Keratinocyte (primary cell): ENCODE data around the gene CHMP2B.

Source experiments
- CTCF ChIP-seq, 3 experiments: IDR thresholded peaks in 1 of 3; conservative IDR thresholded peaks in 1 of 3; optimal IDR thresholded peaks in 1 of 3; 2 replicates in 2 of 3; 3 replicates in 1 of 3; pipeline versions ENCODE3 to v1.5.1; 2011; ENCODE audit warnings: low read length in 3 of 3, mild to moderate bottlenecking in 3 of 3, moderate library complexity in 2 of 3, control low read depth in 1 of 3, inconsistent platforms in 1 of 3; ENCODE audit not compliant: insufficient read depth in 2 of 3; ENCODE audit errors: extremely low read depth in 1 of 3
- EZH2 ChIP-seq: IDR thresholded peaks from one replicate; pipeline ENCODE4 v1.6.1; 2012; ENCODE audit warnings: inconsistent platforms, mild to moderate bottlenecking, low read length, moderate library complexity

GRCh38 chr3:87270908-87271700 is 44.0 kb downstream of the CHMP2B start:
- no peak for TF ChIP-seq EZH2
- TF ChIP-seq CTCF (optimal IDR thresholded peaks at IDR 0.05 in 1 of 3, IDR thresholded peaks at IDR 0.05 in 1 of 3, conservative IDR thresholded peaks at IDR 0.05 in 1 of 3; ENCODE audit: extremely low read depth in 1 of 3, insufficient read depth in 2 of 3, low read length in 3 of 3) = no peak
